ENCODE results near the gene C1QTNF3.

DNA sequence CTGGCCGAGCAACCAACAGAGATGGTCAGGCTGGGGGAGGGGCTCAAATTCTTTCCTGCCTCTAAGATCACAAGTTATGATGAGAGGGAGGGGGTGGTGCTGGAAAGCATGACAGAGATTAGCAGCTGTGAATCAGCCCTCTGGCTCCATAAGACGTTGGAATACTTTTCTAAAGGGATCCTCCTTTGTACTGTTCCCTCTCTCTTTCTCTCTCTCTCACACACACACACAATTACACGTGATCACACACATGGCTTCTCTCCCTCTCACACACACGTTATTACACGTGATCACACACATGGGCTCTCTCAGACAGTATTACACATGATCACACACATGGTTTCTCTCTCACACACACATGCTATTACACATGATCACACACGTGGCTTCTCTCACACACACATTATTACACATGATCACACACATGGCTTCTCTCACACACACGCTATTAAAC lies 58.3 kb downstream of the C1QTNF3 start, which contains the start of gene SLC45A2:
- TF ChIP-seq ZNF510 (tag by site-specific recombination; IDR thresholded peaks at IDR 0.05; ENCODE audit: insufficient replicate concordance) (no peak), ZNF121 (tag by site-specific recombination; IDR thresholded peaks at IDR 0.05) (no peak), CTCF (tag by site-specific recombination; IDR thresholded peaks at IDR 0.05) (no peak), HOXA7 (CRISPR knock-in tag; IDR thresholded peaks at IDR 0.05; ENCODE audit: borderline replicate concordance) (no peak), ZNF211 (tag by site-specific recombination; IDR thresholded peaks at IDR 0.05; ENCODE audit: low read depth) (no peak), TCF7L2 (IDR thresholded peaks at IDR 0.05; ENCODE audit: borderline replicate concordance, low read depth, low read length) (no peak), ZNF837 (tag by site-specific recombination; IDR thresholded peaks at IDR 0.05) (no peak), ZNF571 (tag by site-specific recombination; IDR thresholded peaks at IDR 0.05) (no peak), ZNF174 (tag by site-specific recombination; IDR thresholded peaks at IDR 0.05) (no peak), ZSCAN16 (tag by site-specific recombination; IDR thresholded peaks at IDR 0.05) (no peak), REPIN1 (tag by site-specific recombination; IDR thresholded peaks at IDR 0.05; ENCODE audit: low read depth) (no peak)
- TF ChIP-seq, protein P1, sequence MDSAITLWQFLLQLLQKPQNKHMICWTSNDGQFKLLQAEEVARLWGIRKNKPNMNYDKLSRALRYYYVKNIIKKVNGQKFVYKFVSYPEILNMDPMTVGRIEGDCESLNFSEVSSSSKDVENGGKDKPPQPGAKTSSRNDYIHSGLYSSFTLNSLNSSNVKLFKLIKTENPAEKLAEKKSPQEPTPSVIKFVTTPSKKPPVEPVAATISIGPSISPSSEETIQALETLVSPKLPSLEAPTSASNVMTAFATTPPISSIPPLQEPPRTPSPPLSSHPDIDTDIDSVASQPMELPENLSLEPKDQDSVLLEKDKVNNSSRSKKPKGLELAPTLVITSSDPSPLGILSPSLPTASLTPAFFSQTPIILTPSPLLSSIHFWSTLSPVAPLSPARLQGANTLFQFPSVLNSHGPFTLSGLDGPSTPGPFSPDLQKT (IDR thresholded peaks at IDR 0.05; ENCODE audit: borderline replicate concordance, low read depth, low read length): no peak
